ENCODE data around the gene MAP7D1. TPM values are rescaled to one million over a fixed set of nuclear protein-coding genes. Genes with fewer than 3 reads are reported as not detected.

The MAP7D1 gene
- total and polyA plus RNA-seq, 10 of the 15 experiments (the other 5 are each of a cell fraction or from before 2014, with no cell fraction given) = 4.4 to 97.6 (median 24.2) TPM

- TF ChIP-seq, protein P1, sequence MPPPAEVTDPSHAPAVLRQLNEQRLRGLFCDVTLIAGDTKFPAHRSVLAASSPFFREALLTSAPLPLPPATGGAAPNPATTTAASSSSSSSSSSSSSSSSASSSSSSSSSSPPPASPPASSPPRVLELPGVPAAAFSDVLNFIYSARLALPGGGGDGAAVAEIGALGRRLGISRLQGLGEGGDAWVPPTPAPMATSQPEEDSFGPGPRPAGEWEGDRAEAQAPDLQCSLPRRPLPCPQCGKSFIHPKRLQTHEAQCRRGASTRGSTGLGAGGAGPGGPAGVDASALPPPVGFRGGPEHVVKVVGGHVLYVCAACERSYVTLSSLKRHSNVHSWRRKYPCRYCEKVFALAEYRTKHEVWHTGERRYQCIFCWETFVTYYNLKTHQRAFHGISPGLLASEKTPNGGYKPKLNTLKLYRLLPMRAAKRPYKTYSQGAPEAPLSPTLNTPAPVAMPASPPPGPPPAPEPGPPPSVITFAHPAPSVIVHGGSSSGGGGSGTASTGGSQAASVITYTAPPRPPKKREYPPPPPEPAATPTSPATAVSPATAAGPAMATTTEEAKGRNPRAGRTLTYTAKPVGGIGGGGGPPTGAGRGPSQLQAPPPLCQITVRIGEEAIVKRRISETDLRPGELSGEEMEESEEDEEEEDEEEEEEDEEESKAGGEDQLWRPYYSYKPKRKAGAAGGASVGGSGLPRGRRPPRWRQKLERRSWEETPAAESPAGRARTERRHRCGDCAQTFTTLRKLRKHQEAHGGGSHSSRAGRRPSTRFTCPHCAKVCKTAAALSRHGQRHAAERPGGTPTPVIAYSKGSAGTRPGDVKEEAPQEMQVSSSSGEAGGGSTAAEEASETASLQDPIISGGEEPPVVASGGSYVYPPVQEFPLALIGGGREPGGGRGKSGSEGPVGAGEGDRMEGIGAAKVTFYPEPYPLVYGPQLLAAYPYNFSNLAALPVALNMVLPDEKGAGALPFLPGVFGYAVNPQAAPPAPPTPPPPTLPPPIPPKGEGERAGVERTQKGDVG (CRISPR knock-in tag; IDR thresholded peaks at IDR 0.05) = no peak
- TF ChIP-seq ATF7 (IDR thresholded peaks at IDR 0.05; ENCODE audit: low read depth) (no peak), E4F1 (IDR thresholded peaks at IDR 0.05; ENCODE audit: borderline replicate concordance, partially characterized antibody) (no peak)
Measured at GRCh38 chr1:36177589-36178431, 21.9 kb downstream of the MAP7D1 start (continued).

- POLR2A ChIA-PET = no interaction called here
- in situ Hi-C loops (cut with MboI) = no loop called here
- H3K9ac ChIP-seq (ENCODE audit: control insufficient read depth, insufficient read depth, low read length) = no peak overlapping the region
Measured at GRCh38 chr1:36178471-36179219, 22.7 kb downstream of the MAP7D1 start.

More at GRCh38 chr1:36178471-36179219, 22.7 kb downstream of the MAP7D1 start:
- H3K79me2 ChIP-seq (ENCODE audit: control insufficient read depth, insufficient read depth, low read length) = no peaks in the 10 kb centered on the region
- H3K4me3 ChIP-seq = no peak overlapping the region
- H3K27ac ChIP-seq (ENCODE audit: control insufficient read depth, insufficient read depth) = no peak overlapping the region
- peaks cover 13 to 42% of the 10 kb centered on the region in 2 experiments for H3K36me3 ChIP-seq (ENCODE audit: control insufficient read depth in 2 of 2, insufficient read depth in 2 of 2, low read length in 1 of 2)
- ChIA-PET RAD21 (ENCODE audit: unreplicated experiment) (no interaction called here), CTCF (no interaction called here), SMC1A (ENCODE audit: uncharacterized antibody, unreplicated experiment) (no interaction called here)
- ATAC-seq = no peak
- 98% methylated on average over 49 of the region's 62 CpGs for WGBS (ENCODE audit: insufficient coverage, insufficient replicate concordance, low lambda C conversion rate, missing lambda C conversion rate)
- no peaks in the 10 kb centered on the region for H3K9me3 ChIP-seq (replicated peaks; ENCODE audit: control insufficient read depth, insufficient read depth, low read length)
- BruUV-seq (replicated peaks) = no TSS peak
- intact Hi-C loops (cut with micrococcal nuclease; ENCODE audit: unreplicated experiment) = no loop called here
- no peak overlapping the region for H2AFZ ChIP-seq (ENCODE audit: control insufficient read depth, low read depth, low read length)
- TF ChIP-seq POLR2A (IDR thresholded peaks at IDR 0.05; ENCODE audit: low read depth, low read length) = peak; percentile 32
- TF ChIP-seq PBX3 (IDR thresholded peaks at IDR 0.05; ENCODE audit: insufficient replicate concordance, low read depth, low read length) = no peak
- no peak overlapping the region for H3K4me2 ChIP-seq (ENCODE audit: control insufficient read depth, insufficient read depth)
- H3K4me1 ChIP-seq (ENCODE audit: control insufficient read depth, insufficient read depth, low read length) = no peaks in the 10 kb centered on the region
- no peaks in the 10 kb centered on the region for H4K20me1 ChIP-seq (ENCODE audit: control insufficient read depth, insufficient read depth)
- FAIRE-seq = no peak
- no peak for DNase-seq (ENCODE audit: low read depth, low spot score)
- no peaks in the 10 kb centered on the region for H3K27me3 ChIP-seq (replicated peaks in 1 of 2; ENCODE audit: control insufficient read depth in 2 of 2, insufficient read depth in 2 of 2, low read length in 1 of 2)
